Natural killer cell (primary cell): Measurements from ENCODE around the gene KCNK1. TPM values are rescaled to one million over a fixed set of nuclear protein-coding genes. Genes with fewer than 3 reads are reported as not detected.

Experiments
- ATAC-seq, 3 donors: fragments of 150-1000 bp in 2 of 3; fragments of 200-7000 bp in 1 of 3; cut with Tn5 transposase; 1 replicate in 1 of 3; 2 replicates in 2 of 3; pipeline ENCODE4 v1.10.0; 2021; ENCODE audit warnings: mild to moderate bottlenecking in 2 of 3, moderate library complexity in 2 of 3
- DNase-seq, 2 donors: peaks; one replicate each; pipeline versions ENCODE4 v3.0.0 to v3.0.0-alpha.2; 2013 to 2021; ENCODE audit warnings: mixed read lengths in 1 of 2
- H3K27ac ChIP-seq: one replicate; pipeline ENCODE4 v1.5.1; 2013; ENCODE audit warnings: mild to moderate bottlenecking, low read length
- H3K27me3 ChIP-seq: one replicate; pipeline ENCODE4 v1.6.1; 2013; ENCODE audit warnings: low read length; ENCODE audit not compliant: control insufficient read depth, insufficient read depth
- H3K36me3 ChIP-seq: one replicate; pipeline ENCODE4 v1.6.1; 2013; ENCODE audit warnings: low read length; ENCODE audit not compliant: control insufficient read depth, insufficient read depth
- H3K4me1 ChIP-seq: one replicate; pipeline ENCODE4 v1.6.1; 2013; ENCODE audit warnings: low read length; ENCODE audit not compliant: control insufficient read depth, insufficient read depth
- H3K4me3 ChIP-seq: one replicate; pipeline ENCODE4 v1.5.1; 2013; ENCODE audit warnings: low read length
- H3K9me3 ChIP-seq: one replicate; pipeline ENCODE4 v1.6.1; 2013; ENCODE audit warnings: low read length; ENCODE audit not compliant: control insufficient read depth, insufficient read depth
- H3K27ac Mint-ChIP-seq, 2 donors: one replicate each; pipeline ENCODE4 v1.8.0; 2022; ENCODE audit warnings: mild to moderate bottlenecking in 2 of 2, mixed read lengths in 2 of 2, moderate library complexity in 1 of 2
- H3K27me3 Mint-ChIP-seq, 2 donors: one replicate each; pipeline ENCODE4 v1.8.0; 2022; ENCODE audit warnings: low read depth in 2 of 2, mixed read lengths in 2 of 2
- H3K36me3 Mint-ChIP-seq: one replicate; pipeline ENCODE4 v1.8.0; 2022; ENCODE audit warnings: mixed read lengths
- H3K4me1 Mint-ChIP-seq, 2 donors: one replicate each; pipeline ENCODE4 v1.8.0; 2022; ENCODE audit warnings: mixed read lengths in 2 of 2
- H3K4me3 Mint-ChIP-seq: one replicate; pipeline ENCODE4 v1.8.0; 2022; ENCODE audit warnings: mild to moderate bottlenecking, moderate library complexity, mixed read lengths
- H3K9me3 Mint-ChIP-seq, 2 donors: one replicate each; pipeline ENCODE4 v1.8.0; 2022; ENCODE audit warnings: mixed read lengths in 2 of 2
- CTCF ChIP-seq: fragments of 200-600 bp; IDR thresholded peaks from one replicate; pipeline ENCODE4 v1.8.0; 2022; ENCODE audit warnings: antibody characterized with exemption
- WGBS: methylation state at CpG from one replicate; pipeline ENCODE4 v1.1.7; 2013; ENCODE audit warnings: missing lambda C conversion rate; ENCODE audit not compliant: insufficient coverage; 5-methylcytosine and 5-hydroxymethylcytosine counted together
- intact Hi-C: fragments of 100-400 bp; cut with micrococcal nuclease; formaldehyde crosslinking; loops from one replicate; pipeline ENCODE4 v1.14.2; 2022
- total RNA-seq, 4 donors: library from RNA; stranded (reverse); fragments of 120-200 nt in 1 of 4; gene quantifications; one replicate each; pipeline versions ENCODE4 v1.2.3 to v1.2.4, GENCODE V29; 2013 to 2022

Gene KCNK1
- under 1 TPM in 1 of 3 donors, not detected in 2; 0.16 TPM for total RNA-seq
- total RNA-seq (2013), result not detected

DNA sequence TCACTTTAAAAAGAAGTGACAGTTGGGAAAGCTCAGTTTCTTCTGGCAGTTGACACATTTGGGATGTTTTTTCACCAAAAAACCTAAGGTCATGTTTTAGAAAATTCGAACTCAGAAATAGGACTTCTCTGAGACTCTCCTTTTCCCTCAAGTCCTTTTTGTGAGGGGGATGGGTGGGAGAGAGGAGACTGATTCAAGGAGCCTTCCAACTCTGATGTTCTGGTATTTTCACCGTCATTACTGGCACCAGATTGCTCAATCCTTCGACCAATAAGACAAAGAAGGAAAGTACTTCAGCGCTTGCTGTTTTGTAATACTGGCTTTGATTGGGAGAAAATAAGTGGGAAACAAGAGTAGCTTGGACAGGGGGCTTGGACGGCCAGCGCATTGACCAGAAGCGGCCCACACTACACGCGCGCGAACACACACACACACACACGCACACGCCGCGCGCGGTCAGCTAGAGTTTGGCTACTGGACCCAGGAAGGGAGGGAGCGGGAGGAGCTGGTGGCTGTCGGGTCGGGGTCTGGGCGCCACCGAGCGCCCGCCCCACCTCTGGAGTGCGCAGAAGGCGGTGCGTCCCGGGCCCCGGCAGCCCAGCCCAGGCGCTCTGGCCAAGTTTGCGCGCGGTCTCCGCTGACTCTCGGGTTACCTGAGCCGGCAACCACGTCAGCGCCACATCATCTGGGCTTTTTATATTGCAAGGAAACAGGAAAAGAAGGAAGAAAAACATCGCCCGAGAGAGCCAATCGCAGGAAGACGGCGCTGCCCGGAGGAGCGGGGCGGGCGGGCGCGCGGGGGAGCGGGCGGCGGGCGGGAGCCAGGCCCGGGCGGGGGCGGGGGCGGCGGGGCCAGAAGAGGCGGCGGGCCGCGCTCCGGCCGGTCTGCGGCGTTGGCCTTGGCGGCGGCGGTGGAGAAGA, at the start of gene KCNK1:
Gene KCNK1 (plus strand): TSS at position 855 of the 921 bp plus-strand sequence. CDS start 66 bp downstream, at position 921.
- peaks cover 17% of the 10 kb centered on the region for H3K27me3 ChIP-seq
- no peak for ATAC-seq

DNA sequence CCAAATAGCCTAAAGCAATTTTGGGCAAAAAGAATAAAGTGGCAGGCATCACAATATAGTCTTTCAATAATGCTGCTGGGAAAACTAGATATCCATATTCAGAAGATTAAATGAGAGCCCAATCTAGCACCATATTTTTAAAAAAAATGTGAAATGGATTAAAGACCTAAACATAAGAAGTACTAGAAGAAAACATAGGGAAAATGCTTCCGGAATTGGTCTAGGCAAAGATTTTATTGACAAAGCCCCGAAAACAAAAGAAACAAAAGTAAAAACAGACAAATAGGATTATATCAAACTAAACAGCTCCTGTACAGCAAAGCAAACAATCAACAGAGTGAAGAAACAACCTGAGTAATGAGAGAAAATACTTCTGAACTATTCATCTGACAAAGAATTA, 48.6 kb upstream of the KCNK1 start:
- no peak overlapping the region for H3K4me3 Mint-ChIP-seq
- H3K4me3 ChIP-seq, result no peak overlapping the region
- DNase-seq (no peak), ATAC-seq (no peak)
- no peak for TF ChIP-seq CTCF
- H3K27me3 ChIP-seq, result no peaks in the 10 kb centered on the region
- no peak overlapping the region for H3K27ac ChIP-seq
- H3K9me3 ChIP-seq, result peaks cover 9% of the 10 kb centered on the region
- H3K27ac Mint-ChIP-seq, result no peak overlapping the region
- no peaks in the 10 kb centered on the region for H3K36me3 ChIP-seq
- no CpG with 5 or more reads among the region's 2 CpGs for WGBS
- peaks cover 7 to 15% of the 10 kb centered on the region in 2 donors for H3K9me3 Mint-ChIP-seq
- H3K4me1 Mint-ChIP-seq, result no peaks in the 10 kb centered on the region
- H3K4me1 ChIP-seq, result no peaks in the 10 kb centered on the region
- intact Hi-C loops, result no loop called here
- peaks cover 11% of the 10 kb centered on the region for H3K36me3 Mint-ChIP-seq
- no peaks in the 10 kb centered on the region for H3K27me3 Mint-ChIP-seq

More for the DNA sequence above, at the start of gene KCNK1:
- Mint-ChIP-seq H3K27ac (no peak within 1 kb of the TSS), H3K4me3 (no peak within 1 kb of the TSS), H3K9me3 (peaks cover 0 to 8% of the 10 kb centered on the region in 2 donors), H3K36me3 (no peaks in the 10 kb centered on the region), H3K4me1 (no peaks in the 10 kb centered on the region), H3K27me3 (peaks cover 36 to 39% of the 10 kb centered on the region in 2 donors)
- DNase-seq, result no peak
- Histone ChIP-seq H3K36me3 (no peaks in the 10 kb centered on the region), H3K4me1 (no peaks in the 10 kb centered on the region), H3K27ac (no peak within 1 kb of the TSS), H3K4me3 (no peak within 1 kb of the TSS), H3K9me3 (no peaks in the 10 kb centered on the region)
- no peak for TF ChIP-seq CTCF
- intact Hi-C loops, result no loop called here
- 5% methylated on average over 59 of the region's 70 CpGs for WGBS

- Histone ChIP-seq H3K4me3 (no peak overlapping the region), H3K27me3 (no peaks in the 10 kb centered on the region), H3K9me3 (no peaks in the 10 kb centered on the region), H3K4me1 (no peaks in the 10 kb centered on the region), H3K27ac (no peak overlapping the region), H3K36me3 (no peaks in the 10 kb centered on the region)
- Mint-ChIP-seq H3K36me3 (peaks cover 11% of the 10 kb centered on the region), H3K9me3 (peaks cover 7 to 12% of the 10 kb centered on the region in 2 donors), H3K4me3 (no peak overlapping the region), H3K27ac (no peak overlapping the region), H3K27me3 (no peaks in the 10 kb centered on the region), H3K4me1 (no peaks in the 10 kb centered on the region)
- DNase-seq (no peak), ATAC-seq (no peak)
- no peak for TF ChIP-seq CTCF
- intact Hi-C loops, result no loop called here
- WGBS, result 90% methylated on average over 1 of the region's 2 CpGs
Measured at GRCh38 chr1:233566886-233567285, 47.0 kb upstream of the KCNK1 start.
